ENCODE results near the gene GEMIN7.
A peak's percentile ranks its signal among the peaks of the same experiment; 100 is the strongest.
"Not testable (repeated sequence)": the region's sequence is repeated elsewhere in the genome, so short reads cannot be mapped to it uniquely, and the experiment has no call there.

Gene GEMIN7

DNA sequence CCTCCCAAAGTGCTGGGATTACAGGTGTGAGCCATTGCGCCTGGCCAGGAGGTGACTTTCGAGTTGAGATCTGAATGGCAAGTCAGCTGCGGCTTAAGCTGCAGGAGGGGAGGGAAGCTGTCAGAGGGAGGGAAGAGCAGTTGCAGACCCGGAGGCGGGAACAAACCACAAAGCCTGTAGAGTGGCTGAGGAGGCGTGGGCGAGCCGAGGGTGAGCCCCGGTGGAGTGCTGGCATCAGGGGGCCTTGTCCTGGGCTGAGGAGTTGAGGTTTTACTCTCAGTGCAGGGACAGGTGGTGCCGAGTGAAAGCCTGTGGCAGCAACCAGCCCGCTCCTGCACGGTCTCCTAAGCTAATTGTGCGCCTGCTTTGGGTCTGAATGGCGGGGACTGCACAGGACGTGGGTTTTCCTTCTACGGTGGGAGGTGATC, 38.1 kb downstream of the GEMIN7 start:
- Histone ChIP-seq H3K9ac (ENCODE audit: low read depth, low read length) (peak overlapping the region; percentile 26), H3K4me3 (ENCODE audit: low read depth, low read length) (no peak overlapping the region), H3K4me1 (ENCODE audit: control insufficient read depth, insufficient read depth, low read length) (peaks cover 8% of the 10 kb centered on the region), H3K36me3 (ENCODE audit: control insufficient read depth, insufficient read depth, low read length) (peaks cover 6% of the 10 kb centered on the region), H3K9me3 (ENCODE audit: control insufficient read depth, insufficient read depth, low read length) (no peaks in the 10 kb centered on the region), H3K27me3 (ENCODE audit: control insufficient read depth, insufficient read depth, low read length) (no peaks in the 10 kb centered on the region)

DNA sequence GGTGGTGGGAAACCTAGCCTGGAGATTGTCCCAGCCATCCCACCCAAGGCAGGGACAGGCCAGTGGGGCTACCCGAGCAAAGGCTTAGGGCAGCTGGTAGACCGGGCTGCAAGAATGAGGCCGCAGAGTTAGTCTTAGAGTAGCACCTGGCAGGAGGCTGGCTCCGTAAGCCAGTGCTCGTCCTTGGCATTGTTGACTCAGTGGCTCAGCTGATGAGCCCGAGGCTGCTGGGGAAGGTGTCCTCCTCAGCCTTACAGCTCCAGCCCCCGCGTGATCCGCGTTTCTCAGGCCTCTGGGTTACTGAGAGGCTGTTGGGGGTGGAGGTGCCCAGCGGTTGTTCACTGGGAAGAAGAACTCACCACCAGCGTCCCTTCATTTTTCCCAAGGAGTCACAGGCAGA, 38.6 kb downstream of the GEMIN7 start:
- Histone ChIP-seq H3K27me3 (ENCODE audit: control insufficient read depth, insufficient read depth, low read length) (no peaks in the 10 kb centered on the region), H3K4me1 (ENCODE audit: control insufficient read depth, insufficient read depth, low read length) (peaks cover 8% of the 10 kb centered on the region), H3K36me3 (ENCODE audit: control insufficient read depth, insufficient read depth, low read length) (peaks cover 6% of the 10 kb centered on the region), H3K9me3 (ENCODE audit: control insufficient read depth, insufficient read depth, low read length) (no peaks in the 10 kb centered on the region), H3K4me3 (ENCODE audit: low read depth, low read length) (no peak overlapping the region), H3K9ac (ENCODE audit: low read depth, low read length) (peak overlapping the region; percentile 26)

DNA sequence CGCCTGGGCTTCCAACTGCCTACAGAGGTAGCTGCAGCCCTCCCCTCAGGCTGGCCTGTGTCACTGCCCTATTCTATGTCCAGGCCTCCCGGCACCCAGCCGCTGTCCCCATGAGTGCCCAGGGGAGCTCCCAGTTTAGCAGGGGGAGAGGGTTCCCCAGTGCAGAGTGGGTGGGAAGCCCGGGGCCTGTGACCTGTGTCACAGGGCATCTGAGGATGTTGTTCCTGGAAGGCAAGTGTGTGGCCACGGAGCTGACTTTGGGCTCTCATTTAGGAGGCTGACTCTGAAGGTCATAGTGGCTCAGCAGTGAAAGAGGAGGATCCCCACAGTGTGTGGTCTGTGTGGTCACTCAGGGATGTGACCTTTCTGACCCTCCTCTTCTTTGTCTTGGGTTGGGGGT, 39.0 kb downstream of the GEMIN7 start:
- Histone ChIP-seq H3K9me3 (ENCODE audit: control insufficient read depth, insufficient read depth, low read length) (no peaks in the 10 kb centered on the region), H3K36me3 (ENCODE audit: control insufficient read depth, insufficient read depth, low read length) (peaks cover 6% of the 10 kb centered on the region), H3K9ac (ENCODE audit: low read depth, low read length) (no peak overlapping the region), H3K27me3 (ENCODE audit: control insufficient read depth, insufficient read depth, low read length) (no peaks in the 10 kb centered on the region), H3K4me3 (ENCODE audit: low read depth, low read length) (no peak overlapping the region), H3K4me1 (ENCODE audit: control insufficient read depth, insufficient read depth, low read length) (peaks cover 6% of the 10 kb centered on the region)

DNA sequence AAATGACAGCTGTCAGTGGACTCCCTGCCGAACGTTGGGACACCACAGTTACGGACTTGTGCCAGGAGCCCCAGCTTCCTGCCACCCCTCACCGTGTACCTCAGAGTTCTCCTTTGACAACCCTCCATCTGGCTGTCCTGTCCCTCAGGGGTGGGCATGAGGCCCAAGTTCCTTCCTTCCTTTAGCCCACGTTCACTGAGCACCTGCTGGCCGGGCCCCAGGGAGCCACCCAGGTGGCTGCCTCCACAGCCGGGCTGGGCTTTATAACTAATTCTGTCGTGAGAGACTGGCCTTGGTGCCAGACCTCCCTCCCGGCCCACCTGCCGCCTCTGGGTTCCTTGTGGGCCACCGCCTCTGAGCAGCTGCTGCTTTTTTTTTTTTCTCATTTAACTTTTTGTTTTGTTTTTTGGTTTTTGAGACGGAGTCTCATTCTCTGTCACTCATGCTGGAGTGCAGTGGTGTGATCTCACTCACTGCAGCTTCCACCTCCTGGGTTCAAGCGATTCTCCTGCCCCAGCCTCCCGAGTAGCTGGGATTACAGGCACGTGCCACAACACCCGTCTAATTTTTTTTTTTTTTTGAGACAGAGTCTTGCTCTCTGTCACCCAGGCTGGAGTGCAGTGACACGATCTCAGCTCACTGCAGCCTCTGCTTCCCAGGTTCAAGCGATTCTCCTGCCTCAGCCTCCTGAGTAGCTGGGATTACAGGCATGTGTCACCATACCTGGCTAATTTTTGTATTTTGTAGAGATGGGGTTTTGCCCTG, 39.7 kb downstream of the GEMIN7 start:
- H3K4me3 ChIP-seq (ENCODE audit: low read depth, low read length); H3K36me3 ChIP-seq (ENCODE audit: control insufficient read depth, insufficient read depth, low read length); H3K9me3 ChIP-seq (ENCODE audit: control insufficient read depth, insufficient read depth, low read length); H3K4me1 ChIP-seq (ENCODE audit: control insufficient read depth, insufficient read depth, low read length); H3K27me3 ChIP-seq (ENCODE audit: control insufficient read depth, insufficient read depth, low read length); H3K9ac ChIP-seq (ENCODE audit: low read depth, low read length): not testable (repeated sequence)

DNA sequence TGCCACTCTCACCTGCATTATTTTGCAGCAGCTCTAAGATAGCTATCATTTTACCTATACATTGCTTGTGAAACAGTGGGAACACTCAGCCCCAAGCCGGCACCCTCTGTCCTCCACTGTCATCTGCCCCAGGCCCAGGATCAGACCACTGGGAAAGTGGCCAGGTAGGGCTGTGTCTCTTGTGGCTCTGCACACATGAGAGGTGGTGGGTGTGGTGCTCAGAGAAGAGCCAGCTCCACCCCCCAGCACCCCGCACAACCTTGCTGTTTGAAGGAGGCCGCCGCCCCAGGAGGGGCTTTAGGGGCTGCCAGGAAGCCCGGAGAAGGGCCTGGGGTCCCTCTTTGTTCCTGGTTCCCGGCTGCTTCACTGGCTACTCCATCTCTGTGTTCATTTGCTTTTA, 40.5 kb downstream of the GEMIN7 start:
- H3K4me1 ChIP-seq (ENCODE audit: control insufficient read depth, insufficient read depth, low read length) = no peaks in the 10 kb centered on the region
- H3K4me3 ChIP-seq (ENCODE audit: low read depth, low read length) = no peak overlapping the region
- no peaks in the 10 kb centered on the region for H3K27me3 ChIP-seq (ENCODE audit: control insufficient read depth, insufficient read depth, low read length)
- H3K36me3 ChIP-seq (ENCODE audit: control insufficient read depth, insufficient read depth, low read length) = peaks cover 3% of the 10 kb centered on the region
- no peak overlapping the region for H3K9ac ChIP-seq (ENCODE audit: low read depth, low read length)
- no peaks in the 10 kb centered on the region for H3K9me3 ChIP-seq (ENCODE audit: control insufficient read depth, insufficient read depth, low read length)

DNA sequence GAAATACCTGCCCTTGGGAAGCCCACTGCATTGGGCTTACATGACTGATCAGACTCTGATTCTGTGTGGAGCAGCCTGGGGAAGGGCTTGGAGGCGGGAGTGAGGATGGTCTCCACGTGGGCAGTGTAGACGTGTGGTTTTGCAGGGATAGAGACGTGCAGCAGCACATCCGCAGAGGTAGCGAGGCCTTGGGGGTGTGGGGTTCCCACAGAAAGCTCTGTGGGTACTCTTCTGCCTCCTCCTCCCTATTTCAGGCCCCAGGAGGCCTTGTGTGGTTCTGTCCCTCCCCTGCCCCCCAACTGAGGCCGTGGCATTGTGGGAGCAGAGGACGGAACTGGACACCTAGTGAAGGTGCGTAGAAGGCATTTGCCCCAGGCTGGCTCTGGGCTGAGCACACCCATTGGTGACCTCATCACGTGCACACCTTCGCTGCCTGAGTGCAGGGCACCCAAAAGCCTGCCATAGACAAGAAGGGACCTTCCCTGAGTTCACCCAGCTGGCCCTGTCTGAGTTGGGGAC, 42.8 kb downstream of the GEMIN7 start:
- Histone ChIP-seq H3K9me3 (ENCODE audit: control insufficient read depth, insufficient read depth, low read length) (no peaks in the 10 kb centered on the region), H3K4me1 (ENCODE audit: control insufficient read depth, insufficient read depth, low read length) (no peaks in the 10 kb centered on the region), H3K36me3 (ENCODE audit: control insufficient read depth, insufficient read depth, low read length) (no peaks in the 10 kb centered on the region), H3K9ac (ENCODE audit: low read depth, low read length) (no peak overlapping the region), H3K27me3 (ENCODE audit: control insufficient read depth, insufficient read depth, low read length) (no peaks in the 10 kb centered on the region), H3K4me3 (ENCODE audit: low read depth, low read length) (no peak overlapping the region)

DNA sequence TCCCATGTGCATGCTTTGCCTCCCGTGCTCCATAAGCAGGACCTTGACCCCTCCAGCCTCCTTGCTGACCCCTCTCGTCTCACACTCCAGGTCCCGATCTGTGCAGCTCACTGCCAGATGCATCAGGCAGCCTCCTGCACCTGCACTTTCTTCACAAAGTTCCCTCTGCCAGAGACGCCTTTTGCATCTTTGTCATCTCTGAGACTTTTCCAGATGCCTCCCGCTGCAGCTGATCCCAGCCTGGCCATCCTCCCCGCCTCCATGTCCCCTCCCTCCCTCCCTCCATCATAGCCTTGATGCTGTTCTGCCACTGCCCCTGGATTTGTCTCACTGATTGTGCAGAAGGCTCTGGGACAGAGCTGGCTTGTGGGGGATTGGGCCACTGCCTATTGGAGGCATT, 43.8 kb downstream of the GEMIN7 start:
- no peaks in the 10 kb centered on the region for H3K9me3 ChIP-seq (ENCODE audit: control insufficient read depth, insufficient read depth, low read length)
- no peak overlapping the region for H3K9ac ChIP-seq (ENCODE audit: low read depth, low read length)
- no peaks in the 10 kb centered on the region for H3K27me3 ChIP-seq (ENCODE audit: control insufficient read depth, insufficient read depth, low read length)
- no peak overlapping the region for H3K4me3 ChIP-seq (ENCODE audit: low read depth, low read length)
- no peaks in the 10 kb centered on the region for H3K4me1 ChIP-seq (ENCODE audit: control insufficient read depth, insufficient read depth, low read length)
- no peaks in the 10 kb centered on the region for H3K36me3 ChIP-seq (ENCODE audit: control insufficient read depth, insufficient read depth, low read length)

DNA sequence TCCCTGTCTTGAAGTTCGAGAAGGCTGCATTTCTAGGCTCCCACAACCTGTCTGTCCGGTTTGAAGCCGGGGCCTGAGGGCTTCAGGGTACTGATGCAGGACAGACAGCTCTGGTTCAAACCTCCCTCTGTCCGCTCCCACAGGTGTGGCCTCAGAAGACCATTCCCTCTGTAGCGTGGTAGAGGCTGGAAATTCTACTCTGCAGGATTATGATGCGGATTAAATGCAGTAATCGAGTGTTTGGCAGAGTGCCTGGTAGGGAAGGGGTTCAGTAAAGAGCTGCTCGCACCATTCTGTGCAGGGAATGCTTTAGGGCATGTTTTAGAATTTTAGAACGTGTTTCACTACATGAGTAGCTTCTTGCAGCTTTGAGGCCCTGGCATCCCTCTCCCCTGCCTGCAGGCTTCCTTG, 44.4 kb downstream of the GEMIN7 start:
- Histone ChIP-seq H3K9me3 (ENCODE audit: control insufficient read depth, insufficient read depth, low read length) (no peaks in the 10 kb centered on the region), H3K9ac (ENCODE audit: low read depth, low read length) (peak overlapping the region; percentile 32), H3K36me3 (ENCODE audit: control insufficient read depth, insufficient read depth, low read length) (no peaks in the 10 kb centered on the region), H3K4me3 (ENCODE audit: low read depth, low read length) (no peak overlapping the region), H3K27me3 (ENCODE audit: control insufficient read depth, insufficient read depth, low read length) (no peaks in the 10 kb centered on the region), H3K4me1 (ENCODE audit: control insufficient read depth, insufficient read depth, low read length) (no peaks in the 10 kb centered on the region)

DNA sequence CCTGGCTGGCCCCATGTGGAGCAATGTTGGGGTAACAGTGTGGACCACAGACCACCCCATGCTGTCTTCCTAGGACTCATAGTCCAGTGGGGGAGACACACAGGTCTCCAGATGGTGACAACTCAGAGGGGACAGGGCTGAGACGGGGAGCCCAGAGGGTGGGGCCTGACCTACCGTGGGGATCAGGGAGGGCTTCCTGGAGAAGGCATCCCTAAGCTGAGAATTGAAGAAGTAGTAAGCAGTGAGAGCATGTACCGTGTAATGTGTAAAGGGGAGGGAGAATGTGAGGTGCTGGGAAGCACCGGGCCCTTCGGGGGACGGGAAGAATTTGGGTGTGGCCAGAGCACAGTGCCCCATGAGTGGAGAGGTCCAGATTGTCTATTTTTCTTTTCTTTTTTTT, 45.0 kb downstream of the GEMIN7 start:
- Histone ChIP-seq H3K4me1 (ENCODE audit: control insufficient read depth, insufficient read depth, low read length) (no peaks in the 10 kb centered on the region), H3K27me3 (ENCODE audit: control insufficient read depth, insufficient read depth, low read length) (no peaks in the 10 kb centered on the region), H3K36me3 (ENCODE audit: control insufficient read depth, insufficient read depth, low read length) (no peaks in the 10 kb centered on the region), H3K9me3 (ENCODE audit: control insufficient read depth, insufficient read depth, low read length) (no peaks in the 10 kb centered on the region), H3K4me3 (ENCODE audit: low read depth, low read length) (no peak overlapping the region), H3K9ac (ENCODE audit: low read depth, low read length) (peak overlapping the region; percentile 32)

DNA sequence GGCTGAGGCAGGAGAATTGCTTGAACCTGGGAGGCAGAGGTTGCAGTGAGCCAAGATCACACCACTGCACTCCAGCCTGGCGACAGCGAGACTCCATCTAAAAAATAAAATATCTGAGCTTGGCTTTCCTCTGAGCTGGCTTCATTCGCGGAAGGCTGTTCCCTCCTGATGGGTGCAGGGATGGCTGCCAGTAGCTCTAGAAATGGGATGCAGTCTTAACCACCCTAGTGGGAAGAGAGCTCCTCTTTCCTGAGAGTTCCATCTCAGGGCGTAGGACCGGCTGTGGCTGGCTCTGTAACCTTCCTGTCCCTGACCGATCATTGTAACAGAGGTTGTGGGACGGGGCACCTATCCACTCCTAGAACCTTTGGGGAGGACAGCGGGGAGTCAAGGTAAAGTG, 46.3 kb downstream of the GEMIN7 start:
- no peaks in the 10 kb centered on the region for H3K36me3 ChIP-seq (ENCODE audit: control insufficient read depth, insufficient read depth, low read length)
- H3K9ac ChIP-seq (ENCODE audit: low read depth, low read length) = no peak overlapping the region
- H3K27me3 ChIP-seq (ENCODE audit: control insufficient read depth, insufficient read depth, low read length) = no peaks in the 10 kb centered on the region
- H3K4me1 ChIP-seq (ENCODE audit: control insufficient read depth, insufficient read depth, low read length) = no peaks in the 10 kb centered on the region
- no peak overlapping the region for H3K4me3 ChIP-seq (ENCODE audit: low read depth, low read length)
- H3K9me3 ChIP-seq (ENCODE audit: control insufficient read depth, insufficient read depth, low read length) = no peaks in the 10 kb centered on the region

DNA sequence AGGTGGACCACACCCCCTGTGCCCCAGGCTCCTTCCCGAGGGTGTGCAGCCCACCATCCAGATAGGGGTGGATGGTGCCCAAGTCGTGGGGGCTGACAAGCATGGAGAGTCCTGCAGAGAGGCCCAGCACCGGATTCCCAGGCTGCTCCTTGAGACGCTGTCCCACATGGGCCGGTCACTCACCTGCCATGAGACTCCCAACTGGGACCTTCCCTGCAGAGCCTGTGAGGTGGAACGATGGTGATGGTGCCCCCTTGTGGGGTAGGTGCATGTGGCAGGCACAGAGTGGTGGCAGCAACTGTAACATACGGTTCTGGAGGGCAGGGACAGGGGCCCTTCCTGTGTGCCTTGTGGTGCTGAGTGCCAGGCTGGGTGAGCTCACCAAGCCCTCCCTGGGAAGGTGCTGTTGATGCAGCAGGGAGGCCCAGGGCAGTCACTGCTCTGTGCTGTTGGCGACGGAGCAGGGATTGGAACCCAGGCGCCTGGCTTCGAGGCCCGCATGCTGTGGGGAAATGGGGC, 47.0 kb downstream of the GEMIN7 start:
- no peak overlapping the region for H3K9ac ChIP-seq (ENCODE audit: low read depth, low read length)
- peaks cover 5% of the 10 kb centered on the region for H3K4me1 ChIP-seq (ENCODE audit: control insufficient read depth, insufficient read depth, low read length)
- no peaks in the 10 kb centered on the region for H3K36me3 ChIP-seq (ENCODE audit: control insufficient read depth, insufficient read depth, low read length)
- no peak overlapping the region for H3K4me3 ChIP-seq (ENCODE audit: low read depth, low read length)
- H3K27me3 ChIP-seq (ENCODE audit: control insufficient read depth, insufficient read depth, low read length) = no peaks in the 10 kb centered on the region
- no peaks in the 10 kb centered on the region for H3K9me3 ChIP-seq (ENCODE audit: control insufficient read depth, insufficient read depth, low read length)

DNA sequence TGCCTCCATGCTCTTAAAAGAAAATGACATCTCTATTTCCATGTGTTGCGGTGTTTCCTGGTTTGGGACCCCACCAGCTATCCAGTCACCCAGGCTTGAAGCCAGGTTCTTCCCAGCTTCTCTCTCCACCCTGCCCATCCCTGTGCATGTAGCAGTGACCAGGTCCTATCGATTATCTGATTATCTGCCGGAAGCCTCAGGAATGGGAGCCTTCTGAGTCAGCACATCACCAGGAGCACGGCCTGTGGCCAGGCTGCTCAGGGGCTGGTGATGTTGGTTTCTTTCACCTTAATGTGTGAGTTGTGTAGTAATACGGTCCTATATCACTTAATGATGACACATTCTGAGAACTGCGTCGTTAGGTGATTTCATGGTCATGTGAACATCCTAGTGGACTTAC, 47.6 kb downstream of the GEMIN7 start:
- Histone ChIP-seq H3K4me1 (ENCODE audit: control insufficient read depth, insufficient read depth, low read length) (peaks cover 5% of the 10 kb centered on the region), H3K4me3 (ENCODE audit: low read depth, low read length) (no peak overlapping the region), H3K27me3 (ENCODE audit: control insufficient read depth, insufficient read depth, low read length) (no peaks in the 10 kb centered on the region), H3K9me3 (ENCODE audit: control insufficient read depth, insufficient read depth, low read length) (no peaks in the 10 kb centered on the region), H3K36me3 (ENCODE audit: control insufficient read depth, insufficient read depth, low read length) (no peaks in the 10 kb centered on the region), H3K9ac (ENCODE audit: low read depth, low read length) (no peak overlapping the region)
